NCI-H524 treated with DMSO at 0.1 percent for 48 hours (cell line): Measurements from ENCODE around the gene FARP1.
"Not testable (repeated sequence)": the region's sequence is repeated elsewhere in the genome, so short reads cannot be mapped to it uniquely, and the experiment has no call there.

Experiments
- DNase-seq: peaks from one replicate; lab custom pipeline; 2025; lab: John Stamatoyannopoulos, UW

FARP1 gene

GRCh38 chr13:98397861-98398260 is 255.0 kb downstream of the FARP1 start:
- DNase-seq = no peak

GRCh38 chr13:98398581-98398980 is 255.7 kb downstream of the FARP1 start:
- DNase-seq = no peak

- no peak for DNase-seq
These were observed 256.9 kb downstream of the FARP1 start for GRCh38 chr13:98399756-98400155.

- peak; percentile 7 for DNase-seq
These were observed 259.0 kb downstream of the FARP1 start for GRCh38 chr13:98401934-98402333.

GRCh38 chr13:98403076-98403475 is 260.2 kb downstream of the FARP1 start:
- no peak for DNase-seq

- DNase-seq = no peak
These were observed 262.2 kb downstream of the FARP1 start for GRCh38 chr13:98405107-98405571.

GRCh38 chr13:98405690-98406344 is 262.9 kb downstream of the FARP1 start:
- no peak for DNase-seq

- DNase-seq = no peak
These were observed 263.5 kb downstream of the FARP1 start for GRCh38 chr13:98406427-98406826.

GRCh38 chr13:98406971-98407370 is 264.1 kb downstream of the FARP1 start:
- DNase-seq = no peak

- no peak for DNase-seq
These were observed 264.7 kb downstream of the FARP1 start for GRCh38 chr13:98407575-98407974.

GRCh38 chr13:98409281-98409680 is 266.4 kb downstream of the FARP1 start:
- no peak for DNase-seq

- DNase-seq = no peak
These were observed 267.7 kb downstream of the FARP1 start for GRCh38 chr13:98410612-98411011.

GRCh38 chr13:98411013-98411412 is 268.1 kb downstream of the FARP1 start:
- no peak for DNase-seq

GRCh38 chr13:98411617-98412265 is 268.8 kb downstream of the FARP1 start:
- DNase-seq = no peak

GRCh38 chr13:98413278-98413677 is 270.4 kb downstream of the FARP1 start:
- DNase-seq = not testable (repeated sequence)

GRCh38 chr13:98413796-98414195 is 270.9 kb downstream of the FARP1 start:
- DNase-seq = no peak

GRCh38 chr13:98415326-98416070 is 272.6 kb downstream of the FARP1 start:
- DNase-seq = no peak

GRCh38 chr13:98416408-98416807 is 273.5 kb downstream of the FARP1 start:
- no peak for DNase-seq

GRCh38 chr13:98419786-98420553 is 277.1 kb downstream of the FARP1 start:
- DNase-seq = no peak

- no peak for DNase-seq
These were observed 277.8 kb downstream of the FARP1 start for GRCh38 chr13:98420554-98421175.

GRCh38 chr13:98422046-98422445 is 279.2 kb downstream of the FARP1 start:
- no peak for DNase-seq

GRCh38 chr13:98423417-98423816 is 280.5 kb downstream of the FARP1 start:
- no peak for DNase-seq
